Neural cell (in vitro differentiated cells): Measurements from ENCODE around the gene HAS3. TPM values are rescaled to one million over a fixed set of nuclear protein-coding genes. Genes with fewer than 3 reads are reported as not detected.

ENCODE experiments used
- H2AFZ ChIP-seq: fragments of 200-600, 300-800 bp; sonication (generic), shearing (Covaris generic); 2 replicates; pipeline ENCODE4 v1.6.0; 2014; ENCODE audit warnings: low read depth, mild to moderate bottlenecking, antibody characterized with exemption, low read length, moderate library complexity
- H3F3A ChIP-seq: fragments of 200-600 bp; shearing (Covaris generic); 2 replicates; pipeline ENCODE4 v1.6.1; 2016; ENCODE audit warnings: mild to moderate bottlenecking, moderate library complexity, mixed read lengths, antibody characterized with exemption, low read length; ENCODE audit not compliant: insufficient read depth, poor library complexity, severe bottlenecking
- H3K27ac ChIP-seq: fragments of 200-600, 300-800 bp; sonication (generic), shearing (Covaris generic); 2 replicates; pipeline ENCODE4 v1.5.1; 2014; ENCODE audit warnings: mild to moderate bottlenecking, low read length, moderate library complexity
- H3K27me3 ChIP-seq: fragments of 300-800, 200-600 bp; sonication (generic), shearing (Covaris generic); 2 replicates; pipeline ENCODE4 v1.6.0; 2014; ENCODE audit warnings: mild to moderate bottlenecking, low read depth, low read length, moderate library complexity; ENCODE audit not compliant: insufficient read depth
- H3K36me3 ChIP-seq: fragments of 300-800, 200-600 bp; sonication (generic), shearing (Covaris generic); 2 replicates; pipeline ENCODE4 v1.5.1; 2014; ENCODE audit warnings: mild to moderate bottlenecking, antibody characterized with exemption, low read length, moderate library complexity; ENCODE audit not compliant: insufficient read depth
- H3K4me2 ChIP-seq: fragments of 300-800, 200-600 bp; sonication (generic), shearing (Covaris generic); 2 replicates; pipeline ENCODE4 v1.6.0; 2014; ENCODE audit warnings: mild to moderate bottlenecking, low read length
- H3K4me3 ChIP-seq: fragments of 300-800, 200-600 bp; sonication (generic), shearing (Covaris generic); 2 replicates; pipeline ENCODE4 v1.5.1; 2014; ENCODE audit warnings: mild to moderate bottlenecking, low read length, moderate library complexity
- H3K79me2 ChIP-seq: fragments of 200-600 bp; shearing (Covaris generic); replicated peaks from 2 replicates; pipeline ENCODE4 v1.6.0; 2014; ENCODE audit warnings: mild to moderate bottlenecking, low read length, moderate library complexity; ENCODE audit not compliant: insufficient read depth
- H3K9ac ChIP-seq: fragments of 300-800, 200-600 bp; sonication (generic), shearing (Covaris generic); 2 replicates; pipeline ENCODE4 v1.6.1; 2016; ENCODE audit warnings: mild to moderate bottlenecking, low read length, mixed read lengths
- H3K9me2 ChIP-seq: fragments of 200-600 bp; shearing (Covaris generic); 2 replicates; pipeline ENCODE4 v1.6.1; 2016; ENCODE audit warnings: mild to moderate bottlenecking, low read length, mixed read lengths; ENCODE audit not compliant: insufficient read depth
- H3K9me3 ChIP-seq: fragments of 200-600, 300-800 bp; sonication (generic), shearing (Covaris generic); 2 replicates; pipeline ENCODE4 v1.6.1; 2016; ENCODE audit warnings: mild to moderate bottlenecking, mixed run types, low read length, moderate library complexity, mixed read lengths
- H4K20me1 ChIP-seq: fragments of 200-600 bp; shearing (Covaris generic); 2 replicates; pipeline ENCODE4 v1.6.1; 2016; ENCODE audit warnings: mild to moderate bottlenecking, mixed run types; ENCODE audit not compliant: insufficient read depth
- CTCF ChIP-seq: fragments of 450-650 bp; IDR thresholded peaks from 2 replicates; pipeline ENCODE4 v1.5.1; 2014; ENCODE audit warnings: antibody characterized with exemption, mild to moderate bottlenecking, moderate library complexity; ENCODE audit not compliant: poor library complexity, severe bottlenecking
- EP300 ChIP-seq: fragments of 450-650 bp; conservative IDR thresholded peaks from 2 replicates; pipeline ENCODE4 v1.6.1; 2014; ENCODE audit warnings: antibody characterized with exemption, mild to moderate bottlenecking, moderate library complexity; ENCODE audit not compliant: poor library complexity, severe bottlenecking
- EZH2 ChIP-seq: fragments of 200-600, 300-800 bp; shearing (Covaris generic), sonication (generic); IDR thresholded peaks from 2 replicates; pipeline ENCODE4 v1.6.1; 2014; ENCODE audit warnings: antibody characterized with exemption, low read length, borderline replicate concordance, mild to moderate bottlenecking; ENCODE audit not compliant: insufficient read depth, poor library complexity, severe bottlenecking
- MXI1 ChIP-seq: fragments of 450-650 bp; conservative IDR thresholded peaks from 2 replicates; pipeline ENCODE4 v1.6.1; 2014; ENCODE audit warnings: antibody characterized with exemption, mild to moderate bottlenecking; ENCODE audit not compliant: poor library complexity, severe bottlenecking
- POLR2AphosphoS5 ChIP-seq: IDR thresholded peaks from 2 replicates; pipeline ENCODE4 v1.6.1; 2012
- RAD21 ChIP-seq: fragments of 450-650 bp; conservative IDR thresholded peaks from 2 replicates; pipeline ENCODE4 v1.6.1; 2014; ENCODE audit warnings: antibody characterized with exemption, mild to moderate bottlenecking, moderate library complexity
- REST ChIP-seq: IDR thresholded peaks from 2 replicates; pipeline ENCODE4 v1.6.1; 2012; ENCODE audit warnings: borderline replicate concordance
- SMC3 ChIP-seq: fragments of 450-650 bp; conservative IDR thresholded peaks from 2 replicates; pipeline ENCODE4 v1.6.1; 2014; ENCODE audit warnings: antibody characterized with exemption, mild to moderate bottlenecking, moderate library complexity; ENCODE audit not compliant: poor library complexity
- TAF1 ChIP-seq: IDR thresholded peaks from 2 replicates; pipeline ENCODE4 v1.6.1; 2012; ENCODE audit warnings: low read depth
- polyA plus RNA-seq: library from polyadenylated mRNA; depleted of rRNA; stranded (reverse); fragments of >200 nt; gene quantifications from 2 replicates; pipeline ENCODE4 v1.2.3, GENCODE V29; 2014

The HAS3 gene
- polyA plus RNA-seq, 1 donor from 2014 or later, result 12.5 TPM

- H4K20me1 ChIP-seq, result no peaks in the 10 kb centered on the region
- peak overlapping the region; percentile 83 for H3K4me3 ChIP-seq
- H3K9ac ChIP-seq, result peak overlapping the region; percentile 98
- no peaks in the 10 kb centered on the region for H3K36me3 ChIP-seq
- peak overlapping the region; percentile 70 for H3K4me2 ChIP-seq
- H3K27ac ChIP-seq, result peak overlapping the region; percentile 95
- peak overlapping the region; percentile 57 for H2AFZ ChIP-seq
- no peaks in the 10 kb centered on the region for H3K9me2 ChIP-seq
- H3K27me3 ChIP-seq, result no peaks in the 10 kb centered on the region
- H3F3A ChIP-seq, result no peaks in the 10 kb centered on the region
- TF ChIP-seq TAF1 (peak; percentile 41), CTCF (no peak), REST (peak; percentile 50)
- no peaks in the 10 kb centered on the region for H3K9me3 ChIP-seq
- peaks cover 62% of the 10 kb centered on the region for H3K79me2 ChIP-seq
Measured at GRCh38 chr16:69131839-69132423, 26.5 kb downstream of the HAS3 start.

GRCh38 chr16:69132424-69133252 lies 27.2 kb downstream of the HAS3 start, which contains the start of the genes CHTF8 and UTP4:
CHTF8 (minus strand) TSS chr16:69132588; CDS start chr16:69121458, 11,130 bp downstream.
UTP4 (plus strand) TSS chr16:69132649; CDS start chr16:69133460, 811 bp downstream.
- Histone ChIP-seq H3K9me3 (no peaks in the 10 kb centered on the region), H3K4me3 (peak within 1 kb of the TSS; percentile 83), H3K36me3 (no peaks in the 10 kb centered on the region), H3F3A (no peaks in the 10 kb centered on the region), H3K27me3 (no peaks in the 10 kb centered on the region), H3K4me2 (peak within 1 kb of the TSS; percentile 71), H2AFZ (peak within 1 kb of the TSS; percentile 57), H3K79me2 (peaks cover 65% of the 10 kb centered on the region), H3K9me2 (no peaks in the 10 kb centered on the region), H3K27ac (peak within 1 kb of the TSS; percentile 95), H4K20me1 (no peaks in the 10 kb centered on the region), H3K9ac (peak within 1 kb of the TSS; percentile 98)
- TF ChIP-seq EP300 (peak; percentile 64), EZH2 (no peak), POLR2AphosphoS5 (peak; percentile 92), SMC3 (peak; percentile 40), TAF1 (peak; percentile 38), REST (no peak), CTCF (peak; percentile 13), MXI1 (peak; percentile 99), RAD21 (peak; percentile 25)
